Kidney (tissue), 14 donors: ENCODE results near the gene BRD1. TPM values are rescaled to one million over a fixed set of nuclear protein-coding genes. Genes with fewer than 3 reads are reported as not detected.

ENCODE experiments used
- DNase-seq, 5 donors: peaks; one replicate each; pipeline ENCODE4 v3.0.0-alpha.2; 2013 to 2020
- FAIRE-seq: peaks from 2 replicates; lab custom pipeline; 2012; peaks lifted over from hg19 to GRCh38; lab: Jason Lieb, UNC
- H3K27ac ChIP-seq, 2 donors: one replicate each; pipeline ENCODE4 v1.7.0; 2013; ENCODE audit warnings: low read depth in 2 of 2, low read length in 2 of 2, inconsistent platforms in 1 of 2
- H3K27me3 ChIP-seq: one replicate; pipeline ENCODE4 v1.7.1; 2013; ENCODE audit warnings: low read length, inconsistent platforms; ENCODE audit not compliant: control insufficient read depth, insufficient read depth
- H3K36me3 ChIP-seq, 3 donors: one replicate each; pipeline versions ENCODE4 v1.7.0 to v1.7.1; 2013; ENCODE audit warnings: low read length in 3 of 3, control low read depth in 1 of 3, inconsistent platforms in 1 of 3; ENCODE audit not compliant: insufficient read depth in 3 of 3, control insufficient read depth in 2 of 3
- H3K4me1 ChIP-seq, 3 donors: one replicate each; pipeline versions ENCODE4 v1.7.0 to v1.7.1; 2013; ENCODE audit warnings: low read length in 3 of 3, inconsistent platforms in 1 of 3, low read depth in 1 of 3; ENCODE audit not compliant: control insufficient read depth in 2 of 3, insufficient read depth in 2 of 3
- H3K4me3 ChIP-seq, 3 donors: one replicate each; pipeline versions ENCODE4 v1.7.0 to v1.8.1; 2013; ENCODE audit warnings: low read length in 3 of 3, control low read depth in 1 of 3, inconsistent platforms in 1 of 3
- H3K9ac ChIP-seq, 3 donors: one replicate each; pipeline versions ENCODE4 v1.7.0 to v1.7.1; 2013; ENCODE audit warnings: low read length in 3 of 3, control low read depth in 1 of 3, inconsistent platforms in 1 of 3
- H3K9me3 ChIP-seq, 3 donors: one replicate each; pipeline versions ENCODE4 v1.7.0 to v1.7.1; 2013; ENCODE audit warnings: low read length in 3 of 3, control low read depth in 1 of 3, inconsistent platforms in 1 of 3; ENCODE audit not compliant: control insufficient read depth in 2 of 3, insufficient read depth in 1 of 3
- CTCF ChIP-seq: IDR thresholded peaks from 3 replicates; pipeline ENCODE4 v1.5.1; 2012; ENCODE audit warnings: mild to moderate bottlenecking, moderate library complexity, borderline replicate concordance; ENCODE audit not compliant: insufficient read depth; ENCODE audit errors: extremely low read depth
- intact Hi-C: fragments of 100-400 bp; cut with DNase I; formaldehyde crosslinking; loops from one replicate; pipeline ENCODE4 v1.11.1; 2022
- polyA plus RNA-seq: library from polyadenylated mRNA; stranded (reverse); fragments of 350-450 nt; fragmentation: Illumina TruSeq; extraction: RNeasy Lipid Tissue Mini Kit (QIAGEN cat#74804); gene quantifications from one replicate; pipeline ENCODE4 v1.2.3, GENCODE V29; 2014; ENCODE audit warnings: low read depth, low replicate concordance; ENCODE audit not compliant: insufficient read depth
- total RNA-seq: library from RNA; stranded (reverse); fragmentation: NEBNext Ultra II Directional; extraction: Animal tissue kit (Norgen Biotek cat#: 25700); gene quantifications from one replicate; pipeline ENCODE4 v1.2.1, GENCODE V29; 2021
- donor health status: control.
- donor health status: control.
- donor health status: control.
- donor health status: control.
- donor health status: control.
- donor health status: DM: yes; HTN: yes; CAD: no.
- donor health status: Normal renal cell carcinoma (clear cell type).

BRD1 gene
- total and polyA plus RNA-seq, 2 donors from 2014 or later, result 8.1 to 40.5 TPM

DNA sequence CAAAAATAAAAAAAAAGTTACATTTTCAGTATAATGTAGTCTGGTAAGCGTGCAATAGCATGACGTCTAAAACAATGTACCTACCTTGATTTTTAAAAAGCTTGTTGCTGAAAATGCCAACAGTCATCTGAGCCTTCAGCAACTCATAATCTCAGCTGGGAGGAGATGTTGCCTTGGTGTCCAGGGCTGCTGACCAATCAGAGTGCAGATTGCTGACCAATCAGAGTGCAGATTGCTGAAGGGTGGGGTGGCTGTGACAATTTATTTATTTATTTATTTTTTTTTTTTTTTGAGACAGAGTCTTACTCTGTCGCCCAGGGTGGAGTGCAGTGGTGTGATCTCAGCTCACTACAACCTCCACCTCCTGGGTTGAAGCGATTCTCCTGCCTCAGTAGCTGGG is 43.8 kb upstream of the BRD1 start:
- FAIRE-seq (no peak), DNase-seq (no peak)
- no peaks in the 10 kb centered on the region for H3K27me3 ChIP-seq
- H3K36me3 ChIP-seq, result peaks cover 0 to 3% (median 0%) of the 10 kb centered on the region in 3 donors
- no peak overlapping the region for H3K27ac ChIP-seq
- peaks cover 0 to 17% (median 4%) of the 10 kb centered on the region in 3 donors for H3K9me3 ChIP-seq
- no peak overlapping the region for H3K4me3 ChIP-seq
- no peak for TF ChIP-seq CTCF
- H3K4me1 ChIP-seq, result no peaks in the 10 kb centered on the region
- intact Hi-C loops, result no loop called here
- no peak overlapping the region for H3K9ac ChIP-seq

DNA sequence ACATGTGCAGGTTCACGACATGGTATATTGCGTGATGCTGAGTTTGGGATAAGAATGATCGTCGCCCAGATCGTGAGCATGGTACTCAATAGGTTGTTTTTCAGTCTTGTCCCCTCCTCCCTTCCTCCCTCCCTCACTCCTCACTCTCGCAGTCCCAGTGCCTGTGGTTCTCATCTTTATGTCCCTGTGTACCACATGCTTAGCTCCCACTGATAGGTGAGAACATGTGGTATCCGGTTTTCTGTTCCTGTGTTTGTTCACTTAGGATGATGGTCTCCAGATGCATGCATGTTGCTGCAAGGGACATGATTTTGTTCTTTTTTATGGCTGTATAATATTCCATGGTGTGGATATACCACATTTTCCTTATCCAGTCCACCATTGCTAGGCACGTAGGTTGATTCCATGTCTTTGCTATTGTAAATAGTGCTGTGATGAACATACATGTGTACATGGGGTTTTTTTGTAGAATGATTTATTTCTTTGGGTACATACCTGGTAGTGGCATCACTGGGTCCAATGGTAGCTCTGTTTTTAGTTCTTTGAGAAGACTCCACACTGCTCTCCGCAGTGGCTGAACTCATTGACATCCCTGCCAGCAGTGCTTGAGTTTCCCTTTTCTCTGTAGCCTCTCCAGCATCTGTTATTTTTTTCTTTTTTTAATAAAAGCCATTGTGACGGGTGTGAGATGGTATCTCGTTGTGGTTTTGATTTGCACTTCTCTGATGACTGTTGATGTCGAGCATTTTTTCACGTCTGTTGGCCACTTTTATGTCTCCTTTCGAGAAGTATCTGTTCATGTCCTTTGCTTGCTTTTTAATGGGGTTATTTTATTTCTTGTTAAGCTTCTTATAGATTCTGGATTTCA is 42.4 kb upstream of the BRD1 start:
- TF ChIP-seq CTCF, result no peak
- no peak for DNase-seq
- H3K9ac ChIP-seq, result no peak overlapping the region
- H3K36me3 ChIP-seq, result peaks cover 0 to 3% (median 0%) of the 10 kb centered on the region in 3 donors
- H3K9me3 ChIP-seq, result peaks cover 0 to 26% (median 4%) of the 10 kb centered on the region in 3 donors
- no peak overlapping the region for H3K4me3 ChIP-seq
- FAIRE-seq, result no peak
- no peaks in the 10 kb centered on the region for H3K27me3 ChIP-seq
- no peaks in the 10 kb centered on the region for H3K4me1 ChIP-seq
- intact Hi-C loops, result no loop called here
- H3K27ac ChIP-seq, result no peak overlapping the region

DNA sequence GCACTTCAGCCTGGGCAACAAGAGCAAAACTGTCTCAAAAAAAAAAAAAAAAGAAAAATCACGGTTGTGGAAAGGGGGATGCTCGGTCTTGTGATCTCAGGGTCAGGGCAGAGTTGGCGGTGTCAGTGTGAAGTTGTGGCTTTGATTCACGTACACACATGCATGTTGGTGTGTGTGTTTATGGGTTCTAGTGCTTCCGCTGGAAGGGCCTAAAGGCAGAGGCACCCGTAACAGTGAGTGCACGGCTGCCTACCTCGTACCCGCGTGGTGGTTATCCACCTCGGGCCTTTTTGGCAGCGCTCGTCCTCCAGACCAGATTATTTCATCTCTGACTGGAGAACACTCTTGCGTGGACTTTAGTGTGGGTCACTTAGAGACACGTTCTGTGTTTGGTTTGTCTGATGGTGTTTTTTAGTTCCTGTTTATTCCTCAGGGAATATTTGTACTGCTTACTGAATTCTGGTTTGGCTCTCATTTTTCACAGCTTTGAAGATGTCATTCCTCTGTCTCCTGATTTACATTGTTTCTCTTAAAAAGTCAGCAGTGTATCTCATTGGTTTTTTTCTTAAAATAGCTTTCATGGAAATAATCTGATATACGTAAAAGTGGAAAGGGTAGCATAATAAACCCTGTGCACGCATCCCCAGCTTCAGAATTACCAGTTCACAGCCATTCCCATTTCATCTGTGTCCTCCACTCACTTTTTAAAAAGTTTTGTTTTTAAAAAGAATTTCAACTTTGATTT is 41.6 kb upstream of the BRD1 start:
- intact Hi-C loops, result no loop called here
- Histone ChIP-seq H3K9ac (no peak overlapping the region), H3K4me1 (no peaks in the 10 kb centered on the region), H3K36me3 (peaks cover 0 to 3% (median 0%) of the 10 kb centered on the region in 3 donors), H3K27ac (no peak overlapping the region), H3K9me3 (peaks cover 0 to 26% (median 4%) of the 10 kb centered on the region in 3 donors), H3K4me3 (no peak overlapping the region), H3K27me3 (no peaks in the 10 kb centered on the region)
- DNase-seq (no peak), FAIRE-seq (no peak)
- no peak for TF ChIP-seq CTCF
